ENCODE measurements around the gene PPP1R12C.
"Not testable (repeated sequence)": the region's sequence is repeated elsewhere in the genome, so short reads cannot be mapped to it uniquely, and the experiment has no call there.

Gene PPP1R12C

DNA sequence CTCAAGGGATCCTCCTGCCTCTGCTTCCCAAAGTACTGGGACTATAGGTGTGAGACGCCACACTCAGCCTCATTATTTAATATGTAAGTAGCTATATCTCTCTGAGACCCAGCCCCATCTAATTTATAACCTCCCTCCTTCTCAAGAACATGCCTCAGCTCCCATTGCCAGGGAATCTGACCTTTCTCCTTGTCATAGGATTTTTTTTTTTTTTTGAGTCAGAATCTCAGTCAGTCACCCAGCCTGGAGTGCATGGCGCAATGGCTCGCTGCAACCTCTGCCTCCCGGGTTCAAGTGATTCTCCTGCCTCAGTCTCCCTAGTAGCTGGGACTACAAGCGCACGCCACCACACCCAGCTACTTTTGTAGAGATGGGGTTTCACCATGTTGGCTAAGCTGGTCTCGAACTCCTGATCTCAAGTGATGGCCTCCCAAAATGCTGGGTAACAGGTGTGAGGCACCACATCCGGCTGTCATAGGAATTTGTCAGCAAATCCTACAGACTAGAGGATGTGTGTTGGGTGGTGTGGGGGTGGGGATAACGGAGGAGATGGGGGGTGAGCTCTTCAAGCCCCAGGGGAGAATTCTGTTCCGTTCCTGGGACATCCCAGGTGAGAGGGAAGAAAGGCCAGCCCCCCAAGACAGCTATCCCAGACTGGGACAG, 46.8 kb downstream of the PPP1R12C start:
- DNase-seq, result no peak

DNA sequence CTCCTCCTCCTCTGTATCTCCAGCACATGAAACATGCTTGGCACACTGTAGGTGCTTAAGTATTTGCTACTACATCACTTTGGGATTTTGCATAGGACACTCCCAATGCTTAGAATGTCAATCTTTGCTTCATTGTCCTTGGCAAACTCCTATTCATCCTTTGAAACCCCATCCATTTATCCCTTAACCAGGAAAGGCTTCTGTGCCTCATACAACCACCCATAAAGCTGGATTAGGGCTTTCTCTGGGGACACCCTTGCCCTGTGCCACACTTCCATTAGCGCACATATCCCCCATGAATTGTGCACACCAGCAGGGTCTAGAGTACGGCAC, 47.6 kb downstream of the PPP1R12C start:
- DNase-seq, result no peak

DNA sequence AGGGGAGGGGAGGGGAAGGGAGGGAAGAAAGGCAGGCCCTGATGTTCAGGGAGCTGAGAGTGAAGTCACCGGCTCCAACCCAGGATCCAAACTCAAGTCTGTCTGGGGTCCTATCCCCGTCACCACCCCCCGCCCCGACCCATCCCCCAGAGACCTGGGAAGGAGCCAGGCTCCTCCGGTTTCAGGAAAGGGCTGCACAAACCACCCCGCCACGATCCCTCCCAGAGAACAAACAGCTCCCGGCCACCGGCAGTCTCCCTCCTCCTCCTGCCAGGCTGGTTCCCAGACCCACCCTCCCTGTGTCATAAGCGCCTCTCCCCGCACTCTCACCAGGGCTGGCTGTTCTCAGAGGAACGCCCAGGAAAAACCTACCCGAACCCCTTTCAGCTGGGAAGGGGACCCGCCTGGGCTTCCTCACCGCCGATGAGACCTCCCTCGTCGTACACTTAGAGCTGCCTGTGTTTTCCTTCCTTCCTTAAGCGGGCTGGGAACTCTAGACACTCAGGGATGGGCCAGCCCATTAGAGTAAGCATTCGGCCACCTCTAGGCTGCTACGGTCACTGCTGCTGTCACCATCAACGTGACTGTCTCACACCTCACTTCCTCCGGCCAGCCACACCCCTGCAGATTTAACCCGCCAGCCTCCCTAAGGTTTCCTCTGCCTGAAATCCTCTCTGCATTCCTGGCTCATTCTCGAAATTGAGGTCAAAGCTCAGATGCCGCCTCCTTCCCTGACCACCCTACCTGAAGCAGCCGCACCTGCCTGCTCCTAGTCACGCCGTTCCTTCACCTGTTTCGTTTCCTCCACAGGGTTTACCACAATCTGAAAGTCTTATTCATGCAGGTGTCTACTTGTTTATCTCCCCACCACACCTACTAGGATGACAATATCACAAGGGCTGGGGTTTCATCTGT, 48.2 kb downstream of the PPP1R12C start:
- no peak for DNase-seq

DNA sequence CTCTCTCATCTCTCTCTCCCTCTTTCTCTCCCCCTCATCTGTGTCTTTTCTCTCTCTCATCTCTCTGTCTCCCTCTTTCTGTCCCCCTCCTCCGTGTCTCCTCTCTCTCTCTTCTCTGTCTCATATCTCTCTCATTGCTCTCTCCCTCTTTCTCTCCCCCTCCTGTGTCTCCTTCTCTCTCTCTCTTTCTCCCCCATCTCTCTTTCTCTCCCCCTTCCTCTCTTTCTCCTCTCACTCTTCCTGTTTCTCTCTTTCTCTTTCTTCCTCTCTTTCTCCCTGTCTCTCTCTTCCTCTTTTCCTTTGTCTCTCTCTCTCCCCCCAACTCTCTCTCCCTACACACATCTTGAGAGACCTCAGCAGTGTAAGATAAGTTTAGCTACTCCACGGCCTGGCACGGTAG, 49.6 kb downstream of the PPP1R12C start:
- no peak for DNase-seq

DNA sequence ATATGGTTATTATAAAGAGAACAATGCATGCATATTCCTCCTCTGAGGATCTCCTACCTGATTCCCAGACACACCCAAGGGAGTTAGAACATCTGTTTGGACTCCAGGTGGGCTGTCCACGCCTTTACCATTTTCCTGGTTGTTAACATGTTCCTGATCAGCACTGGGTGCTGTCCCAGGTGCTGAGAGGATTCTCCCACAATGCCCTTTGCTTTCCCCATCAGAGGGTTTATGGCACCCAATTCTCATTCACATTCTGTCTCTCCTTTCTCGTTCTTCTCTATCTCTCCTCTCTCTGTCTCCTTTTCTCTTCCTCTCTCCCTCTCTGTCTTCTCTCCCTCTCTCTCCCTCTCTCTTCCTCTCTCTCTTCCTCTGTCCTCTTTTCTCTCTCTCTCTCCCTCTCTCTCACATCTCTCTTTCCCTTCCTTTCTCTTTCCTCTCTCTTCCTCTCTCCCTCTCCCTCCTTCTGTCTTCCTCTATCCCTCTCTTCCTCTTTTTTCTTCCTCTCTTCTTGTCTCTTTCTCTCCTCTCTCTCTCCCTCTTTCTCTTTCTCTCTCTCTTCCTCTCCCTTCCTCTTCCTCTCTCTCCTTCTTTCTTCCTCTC, 51.2 kb downstream of the PPP1R12C start:
- no peak for DNase-seq

DNA sequence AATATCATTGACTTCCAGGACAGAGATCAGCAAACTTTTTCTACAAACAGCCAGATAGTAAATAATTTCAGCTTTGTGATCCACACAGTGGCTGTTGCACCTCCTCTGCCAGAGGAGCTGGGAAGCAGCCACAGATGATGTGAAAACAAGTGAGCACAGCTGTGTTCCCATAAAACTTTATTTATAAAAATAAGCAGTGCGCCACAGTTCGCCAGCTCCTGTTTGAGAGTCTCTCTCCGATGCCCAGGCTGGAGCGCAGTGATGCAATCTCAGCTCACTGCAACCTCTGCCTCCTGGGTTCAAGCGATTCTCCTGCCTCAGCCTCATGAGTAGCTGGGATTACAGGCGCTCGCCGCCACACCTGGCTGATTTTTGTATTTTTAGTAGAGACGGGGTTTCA, 51.9 kb downstream of the PPP1R12C start:
- DNase-seq, result not testable (repeated sequence)

DNA sequence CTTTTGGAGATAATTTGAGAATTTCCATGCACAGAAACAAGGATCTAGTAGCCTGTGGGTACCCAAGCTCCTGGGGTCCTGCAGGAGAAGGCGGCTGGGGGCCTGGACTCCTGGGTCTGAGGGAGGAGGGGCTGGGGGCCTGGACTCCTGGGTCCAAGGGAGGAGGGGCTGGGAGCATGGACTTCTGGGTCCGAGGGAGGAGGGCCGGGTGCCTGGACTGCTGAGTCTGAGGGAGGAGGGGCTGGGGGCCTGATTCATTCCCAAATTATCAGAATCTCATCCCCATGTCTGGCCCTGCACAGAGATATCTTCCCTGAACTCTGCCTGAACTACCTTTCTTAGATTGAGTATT, 54.0 kb downstream of the PPP1R12C start:
- DNase-seq, result no peak

DNA sequence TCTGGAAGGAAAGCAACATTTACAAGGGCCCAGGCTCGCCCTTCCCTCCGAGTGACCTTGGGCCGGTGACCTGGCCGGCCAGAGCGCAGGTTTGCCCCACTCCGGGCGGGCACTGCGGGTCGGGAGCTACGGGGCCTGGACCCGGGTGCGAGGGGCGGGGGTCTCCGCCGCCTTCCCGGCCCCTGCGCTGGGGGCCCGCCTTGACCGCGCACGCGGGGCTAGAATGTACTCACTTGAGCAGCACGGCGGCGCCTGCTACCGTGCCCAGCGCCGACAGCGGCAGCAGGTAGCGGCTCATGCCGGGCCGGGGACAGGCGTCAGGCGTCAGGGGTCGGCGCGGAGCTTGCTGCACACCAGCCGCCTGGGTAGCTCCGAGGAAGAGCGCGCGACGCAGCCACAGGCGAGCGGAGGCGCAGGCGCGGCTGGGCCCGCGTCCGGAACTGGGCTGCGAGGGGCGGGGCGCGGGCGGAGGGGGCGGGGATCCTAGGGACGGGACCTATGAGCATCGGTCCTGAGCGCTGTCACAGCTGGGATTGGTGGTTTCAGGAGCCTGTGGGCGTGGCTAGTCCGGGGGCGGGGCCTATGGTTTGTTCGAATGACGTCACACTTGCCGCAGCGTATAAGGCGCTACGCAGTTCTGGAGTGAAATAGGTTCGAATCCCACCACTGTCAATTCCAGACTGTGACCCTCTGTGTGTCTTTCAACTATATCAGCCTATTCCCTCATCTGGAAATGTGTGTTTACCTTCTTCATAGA, 54.5 kb downstream of the PPP1R12C start, which contains the start of gene RDH13:
Gene RDH13, minus strand, starts transcription at position 414 of the 757 bp plus-strand sequence. Its CDS starts 116 bp downstream, at position 298.
- DNase-seq, result peak; percentile 97

DNA sequence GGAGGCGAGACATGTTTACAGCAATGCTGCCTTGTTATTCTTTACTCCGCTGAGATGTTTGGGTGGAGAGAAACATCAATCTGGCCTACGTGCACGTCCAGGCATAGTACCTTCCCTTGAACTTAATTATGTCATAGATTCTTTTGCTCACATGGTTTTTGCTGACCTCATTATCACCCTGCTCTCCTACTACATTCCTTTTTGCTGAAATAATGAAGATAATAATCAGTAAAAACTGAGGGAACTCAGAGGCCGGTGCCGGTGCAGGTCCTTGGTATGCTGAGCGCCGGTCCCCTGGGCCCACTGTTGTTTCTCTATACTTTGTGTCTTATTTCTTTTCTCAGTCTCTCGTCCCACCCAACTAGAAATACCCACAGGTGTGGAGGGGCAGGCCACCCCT, 57.1 kb downstream of the PPP1R12C start:
- not testable (repeated sequence) for DNase-seq

DNA sequence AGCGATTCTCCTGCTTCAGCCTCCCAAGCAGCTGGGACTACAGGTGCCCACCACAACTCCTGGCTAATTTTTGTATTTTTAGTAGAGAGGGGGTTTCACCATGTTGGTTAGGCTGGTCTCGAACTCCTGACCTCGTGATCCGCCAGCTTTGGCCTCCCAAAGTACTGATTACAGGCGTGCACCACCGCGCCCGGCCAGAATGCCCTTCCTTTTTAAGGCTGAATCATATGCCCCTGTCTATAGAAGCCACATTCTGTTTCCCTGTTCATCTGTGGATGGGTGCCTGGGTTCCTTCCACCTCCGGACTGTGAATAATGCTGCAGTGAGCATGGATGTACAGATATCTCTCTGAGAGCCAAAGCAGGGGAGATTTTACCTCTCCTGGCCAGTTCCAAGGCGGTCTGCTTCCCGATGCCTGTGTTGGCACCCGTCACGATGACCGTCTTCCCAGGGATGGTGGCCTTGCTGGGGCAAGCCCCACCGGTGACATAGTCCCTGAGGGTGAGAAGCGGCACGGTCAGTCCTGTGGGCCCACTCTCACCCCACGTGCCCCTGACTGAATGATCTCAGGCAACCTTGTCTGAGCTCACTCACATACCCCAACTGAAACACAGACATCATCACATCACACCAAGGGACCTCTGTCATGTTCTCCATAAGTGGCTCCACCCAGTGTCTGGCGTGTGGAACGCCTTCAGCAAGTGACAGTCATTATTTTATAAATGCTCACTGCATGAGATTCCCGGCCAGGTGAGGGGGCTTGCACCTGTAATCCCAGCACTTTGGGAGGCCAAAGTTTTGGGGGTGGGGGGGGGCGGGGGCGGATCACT, 58.4 kb downstream of the PPP1R12C start:
- no peak for DNase-seq

DNA sequence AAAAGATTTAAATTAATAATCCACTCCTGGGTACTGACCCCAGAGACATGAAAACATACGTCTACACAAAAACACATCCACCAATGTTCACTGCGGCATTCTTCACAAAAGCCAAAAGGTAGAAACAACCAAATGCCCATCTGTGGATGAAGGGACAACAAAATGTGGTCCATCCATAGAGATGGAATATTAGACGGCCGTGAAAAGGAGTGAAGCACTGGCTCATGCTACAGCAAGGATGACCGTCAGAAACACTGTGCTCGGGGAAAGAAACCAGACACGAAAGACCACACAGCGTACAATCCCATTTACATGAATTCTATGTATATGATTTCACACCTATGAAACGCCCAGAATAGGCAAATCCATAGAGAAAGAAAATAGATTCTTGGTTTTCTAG, 60.6 kb downstream of the PPP1R12C start:
- no peak for DNase-seq

DNA sequence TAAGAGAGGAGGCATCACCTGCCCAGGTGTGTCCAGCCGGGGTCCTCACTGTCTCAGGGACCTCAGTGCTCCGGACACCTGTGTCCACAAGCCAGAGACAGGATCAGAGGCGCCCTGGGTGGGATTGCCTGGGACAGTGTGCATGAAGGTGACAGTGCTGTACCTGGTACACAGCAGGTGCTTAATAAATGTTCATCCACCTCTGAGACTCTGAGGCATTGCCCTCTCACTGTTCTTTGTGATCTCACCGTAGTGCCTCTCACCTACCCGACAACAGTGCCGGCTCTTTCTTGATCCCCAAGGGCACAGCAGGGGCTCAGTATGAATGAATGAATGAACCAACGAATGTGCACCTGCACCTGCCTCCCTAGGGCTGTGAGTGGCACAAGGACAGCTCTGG, 63.7 kb downstream of the PPP1R12C start:
- DNase-seq, result no peak

DNA sequence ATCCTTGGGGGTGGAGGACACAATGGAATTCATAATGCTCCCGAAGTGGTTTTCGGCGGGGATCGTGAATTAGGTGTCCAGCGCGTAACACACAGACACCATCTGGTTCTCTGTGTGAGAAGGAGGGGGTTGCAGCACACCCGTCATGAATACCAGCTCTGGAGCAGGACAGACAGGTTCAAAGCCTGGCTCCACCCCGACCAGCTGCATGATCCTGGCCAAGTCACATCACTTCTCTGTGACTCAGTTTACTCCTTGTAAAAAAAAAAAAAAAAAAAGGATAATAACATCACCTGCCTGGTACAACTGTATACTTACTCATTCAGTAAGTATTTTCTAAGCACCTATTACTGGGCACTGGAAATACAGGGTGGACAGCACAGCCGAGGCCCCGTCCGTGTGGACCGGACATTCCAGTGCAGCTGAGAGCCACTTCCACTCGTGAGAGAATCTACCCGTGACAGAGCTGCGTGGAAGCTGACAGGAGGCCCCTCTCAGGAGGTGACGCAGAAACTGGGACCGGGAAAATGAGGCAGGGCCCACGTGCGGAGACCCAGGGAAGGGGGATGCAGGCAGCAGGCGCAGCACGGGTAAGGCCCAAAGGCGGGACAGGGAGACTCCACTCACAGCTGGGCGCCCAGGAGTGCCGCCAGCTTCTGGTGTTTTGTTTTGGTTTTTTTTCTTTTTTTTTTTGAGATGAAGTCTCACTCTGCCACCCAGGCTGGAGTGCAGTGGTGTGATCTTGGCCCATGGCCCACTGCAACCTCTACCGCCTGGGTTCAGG, 66.5 kb downstream of the PPP1R12C start:
- no peak for DNase-seq

DNA sequence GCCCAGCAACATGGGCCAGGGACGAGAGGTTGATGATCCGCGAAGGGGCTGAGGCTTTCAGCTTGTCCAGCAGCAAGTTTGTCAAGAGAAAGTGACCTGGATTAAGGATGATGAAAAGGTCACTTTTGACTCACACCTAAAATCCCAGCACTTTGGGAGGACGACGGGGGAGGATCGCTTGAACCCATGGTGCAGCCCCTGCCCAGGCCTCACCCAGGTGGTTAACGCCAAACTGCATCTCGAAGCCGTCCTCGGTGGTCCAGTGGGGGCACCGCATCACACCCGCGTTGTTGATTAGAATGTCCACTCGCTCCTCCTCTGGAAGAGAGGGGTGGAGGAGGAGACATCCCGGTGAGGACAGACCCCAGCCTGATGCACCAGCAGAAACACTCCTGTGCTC, 69.0 kb downstream of the PPP1R12C start:
- DNase-seq, result no peak

DNA sequence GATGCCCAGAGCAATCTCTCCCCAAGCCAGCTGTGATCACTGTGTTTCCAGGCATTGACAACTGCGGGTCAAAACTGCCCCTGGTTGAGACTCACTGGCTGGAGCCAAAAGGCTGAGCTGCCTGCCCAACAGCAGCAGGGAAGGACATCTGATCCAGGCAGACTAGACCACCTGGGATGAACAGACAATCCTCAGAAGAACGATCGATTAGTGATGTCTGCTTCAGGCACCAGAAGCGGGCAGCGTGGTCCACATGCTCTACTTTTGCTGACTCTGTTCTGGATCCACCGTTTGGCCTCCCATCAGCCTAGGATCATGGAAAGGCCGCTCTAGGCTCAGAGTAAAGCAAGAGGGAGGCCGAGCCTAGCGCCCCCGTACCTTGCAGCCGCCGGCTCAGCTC, 69.5 kb downstream of the PPP1R12C start:
- no peak for DNase-seq

DNA sequence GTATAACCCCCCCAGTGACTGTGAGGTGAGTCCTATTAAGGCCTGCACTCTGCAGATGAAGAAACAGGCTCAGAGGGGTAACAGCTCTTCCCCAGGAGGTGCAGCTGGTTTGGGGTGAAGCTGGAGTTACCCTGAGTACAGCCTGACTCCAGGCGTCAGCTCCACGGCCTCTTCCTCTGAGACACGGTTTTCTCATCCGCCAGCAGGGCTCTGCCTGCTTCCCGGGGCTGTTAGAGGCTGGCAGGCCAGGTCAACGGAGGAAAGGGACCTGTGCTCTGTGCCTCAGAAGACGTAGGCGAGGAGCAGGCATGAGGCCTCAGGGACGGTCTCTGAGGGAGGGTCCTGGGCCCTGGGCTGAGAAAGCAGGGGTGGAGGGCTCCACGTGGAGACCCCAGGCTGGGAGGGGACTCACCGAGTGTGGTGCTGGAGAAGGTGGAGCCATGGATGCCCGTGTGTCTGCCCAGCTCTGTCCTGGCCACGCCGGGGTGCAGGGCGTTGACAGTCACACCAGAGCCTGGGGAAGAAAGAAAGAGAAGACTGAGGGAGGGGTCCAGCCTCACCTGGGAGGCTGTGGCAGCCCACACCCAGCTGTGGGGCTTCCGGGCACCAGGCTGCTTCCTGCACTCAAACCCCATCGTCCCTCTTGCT, 70.3 kb downstream of the PPP1R12C start:
- no peak for DNase-seq

DNA sequence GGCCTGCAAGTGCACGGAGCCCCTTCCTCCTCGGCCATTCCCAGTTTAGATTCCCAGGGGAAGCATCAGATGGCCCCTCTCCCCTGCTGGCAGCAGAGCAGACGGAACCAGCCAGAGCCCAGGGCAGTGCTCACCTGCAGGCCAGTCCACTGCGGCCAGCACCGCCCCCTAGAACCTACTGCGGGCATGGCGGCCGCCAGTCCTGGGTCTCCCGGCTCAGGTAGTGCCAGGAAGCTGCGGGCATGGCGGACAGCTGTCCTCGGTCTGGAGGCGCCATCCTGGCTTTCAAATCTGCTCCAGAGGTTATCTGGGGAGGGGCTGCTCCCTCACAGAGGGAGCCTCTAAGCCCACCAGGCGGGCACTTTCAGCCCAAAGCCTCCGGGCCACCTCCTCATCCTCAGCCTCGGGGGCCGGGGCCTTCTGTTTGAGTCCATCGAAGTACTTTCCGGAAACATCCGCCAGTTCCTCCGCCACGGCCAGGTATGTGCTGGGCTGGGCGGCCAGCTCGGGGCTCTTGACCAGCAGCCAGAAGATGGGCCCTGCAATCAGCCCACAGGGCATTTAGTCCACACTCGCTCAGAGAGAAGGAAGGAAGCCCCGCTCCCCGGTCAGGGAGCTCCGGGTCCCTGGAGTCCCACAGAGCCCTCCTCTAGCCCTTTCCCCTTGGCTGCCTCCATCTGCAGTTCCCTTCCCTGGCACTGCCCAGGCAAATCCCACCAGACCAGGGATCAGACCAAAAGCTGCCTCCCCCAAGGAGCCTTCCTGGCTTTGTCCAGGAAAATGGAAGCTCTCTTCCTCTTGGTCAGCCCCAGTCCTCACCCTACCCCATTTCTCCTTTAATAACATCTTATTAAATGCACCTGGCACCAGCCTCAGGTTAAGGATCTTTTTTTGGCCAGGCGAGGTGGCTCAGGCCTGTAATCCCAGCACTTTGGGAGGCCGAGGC, 72.4 kb downstream of the PPP1R12C start:
- no peak for DNase-seq

DNA sequence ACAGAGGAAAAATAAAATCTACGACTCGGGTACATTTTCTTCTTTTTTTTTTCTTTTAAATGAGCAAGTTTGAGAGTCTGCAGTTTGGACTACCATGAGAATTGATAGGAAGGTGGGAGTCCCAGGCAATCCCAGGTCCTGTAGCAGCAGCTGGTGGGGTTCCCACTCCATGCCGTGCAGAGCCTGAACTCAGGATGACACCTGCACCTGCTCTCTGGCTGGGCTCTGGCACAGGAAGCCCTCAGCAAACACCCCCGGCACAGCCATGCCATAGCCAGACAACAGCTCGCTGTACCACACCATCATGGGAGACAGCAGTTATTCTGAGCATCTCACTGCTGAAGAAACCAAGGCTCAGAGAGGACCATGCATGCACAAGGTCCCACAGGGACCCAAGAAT, 73.2 kb downstream of the PPP1R12C start:
- DNase-seq, result no peak

DNA sequence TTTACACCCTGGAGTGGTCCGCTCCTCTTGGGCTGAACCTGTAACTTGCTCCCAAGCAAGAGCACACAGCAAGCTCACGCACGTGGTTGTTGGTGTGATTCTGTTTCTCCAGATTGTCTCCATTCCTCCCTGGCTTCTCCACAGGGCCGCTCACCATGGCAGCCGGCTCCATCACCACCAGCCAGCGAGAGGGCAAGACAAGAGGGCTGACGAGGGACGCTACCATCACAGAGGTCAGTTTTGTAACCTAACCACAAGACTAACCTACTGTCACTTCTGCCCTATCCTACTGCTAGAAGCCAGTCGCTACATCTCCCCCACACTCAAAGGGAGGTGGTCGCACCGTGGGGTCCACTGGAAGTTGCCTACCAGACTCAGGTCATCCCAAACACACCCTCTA, 74.7 kb downstream of the PPP1R12C start:
- no peak for DNase-seq

DNA sequence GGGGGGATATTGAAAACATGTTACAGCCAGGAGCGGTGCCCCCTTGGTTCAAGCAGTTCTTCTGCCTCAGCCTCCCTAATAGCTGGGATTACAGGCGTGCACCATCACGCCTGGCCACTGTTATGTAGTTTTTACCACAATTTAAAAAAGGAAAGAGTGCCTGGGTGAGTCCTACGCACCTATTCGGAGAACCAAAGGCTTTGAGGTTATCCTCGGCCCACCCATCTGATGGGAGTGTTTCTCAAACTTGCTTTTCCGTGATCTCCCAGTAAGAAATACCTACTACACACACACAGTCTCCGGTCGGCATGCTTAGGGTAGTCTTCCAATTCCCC, 75.1 kb downstream of the PPP1R12C start:
- DNase-seq, result no peak

Measured in right hindlimb (tissue), 1 donor.